Measurements from ENCODE around the gene SLC43A1. TPM values are rescaled to one million over a fixed set of nuclear protein-coding genes. Genes with fewer than 3 reads are reported as not detected.

The SLC43A1 gene
- 10.1 and 11.2 TPM in 2 replicates for total RNA-seq (2014; rRNA removed; shearing (Covaris generic))
- polyA plus RNA-seq (2015; cell fraction: cytosol; rRNA removed), result 13.3 and 21.0 TPM in 2 replicates
- 32.8 and 37.2 TPM in 2 replicates for polyA plus RNA-seq (2015; cell fraction: nucleus; rRNA removed)

- peak; percentile 31 for DNase-seq (ENCODE audit: low read depth, low spot score)
- in situ Hi-C loops (cut with HindIII; ENCODE audit: low pct_unique_long_range_greater_than_20kb, low sequenced_read_pairs), result no loop called here
Measured at GRCh38 chr11:57515332-57516060, at the start of gene SLC43A1. SLC43A1 (minus strand) TSS chr11:57515702; CDS start chr11:57514111, 1,591 bp downstream.

GRCh38 chr11:57562596-57562995 is 47.1 kb upstream of the SLC43A1 start:
- no peak for DNase-seq (ENCODE audit: low read depth, low spot score)
- in situ Hi-C loops (cut with HindIII; ENCODE audit: low pct_unique_long_range_greater_than_20kb, low sequenced_read_pairs), result no loop called here

DNA sequence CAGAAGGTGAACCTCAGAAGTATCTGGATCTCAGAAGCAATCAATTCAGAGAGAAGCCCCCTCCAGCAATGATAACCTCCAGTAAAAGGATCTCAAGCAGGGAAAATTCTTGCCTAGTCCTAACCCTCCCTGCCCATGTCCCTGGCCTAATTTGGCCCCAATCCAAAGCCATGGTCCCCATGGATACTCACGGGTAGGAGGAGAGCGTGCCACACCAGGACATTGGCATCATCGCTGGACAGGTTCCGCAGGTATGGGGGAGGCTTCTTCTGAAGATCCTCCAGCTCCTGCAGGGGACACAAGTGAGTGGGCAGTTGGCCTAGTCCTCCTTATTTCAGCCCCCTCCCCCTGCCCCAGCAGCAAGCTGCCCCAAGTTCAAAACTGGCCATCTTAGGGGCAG is 44.6 kb upstream of the SLC43A1 start:
- in situ Hi-C loops (cut with HindIII; ENCODE audit: low pct_unique_long_range_greater_than_20kb, low sequenced_read_pairs), result no loop called here

DNA sequence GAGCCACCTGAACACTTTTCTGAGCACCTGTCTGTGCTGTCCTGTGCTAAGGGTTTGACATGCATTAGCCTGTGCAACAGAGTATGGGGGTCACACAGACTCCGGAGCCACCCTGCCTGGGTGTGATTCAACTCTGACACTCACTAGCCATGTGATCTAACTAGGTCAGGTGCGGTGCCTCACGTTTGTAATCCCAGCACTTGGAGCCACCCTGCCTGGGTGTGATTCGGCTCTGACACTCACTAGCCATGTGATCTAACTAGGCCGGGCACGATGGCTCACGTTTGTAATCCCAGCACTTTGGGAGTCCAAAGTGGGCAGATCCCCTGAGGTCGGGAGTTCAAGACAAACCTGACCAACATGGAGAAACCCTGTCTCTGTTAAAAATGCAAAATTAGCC is 40.5 kb upstream of the SLC43A1 start:
- in situ Hi-C loops (cut with HindIII; ENCODE audit: low pct_unique_long_range_greater_than_20kb, low sequenced_read_pairs), result no loop called here
- no peak for DNase-seq (ENCODE audit: low read depth, low spot score)

More for the DNA sequence above, 44.6 kb upstream of the SLC43A1 start:
- DNase-seq (ENCODE audit: low read depth, low spot score), result no peak

GRCh38 chr11:57555393-57555792 is 39.9 kb upstream of the SLC43A1 start:
- DNase-seq (ENCODE audit: low read depth, low spot score), result no peak
- in situ Hi-C loops (cut with HindIII; ENCODE audit: low pct_unique_long_range_greater_than_20kb, low sequenced_read_pairs), result no loop called here

DNA sequence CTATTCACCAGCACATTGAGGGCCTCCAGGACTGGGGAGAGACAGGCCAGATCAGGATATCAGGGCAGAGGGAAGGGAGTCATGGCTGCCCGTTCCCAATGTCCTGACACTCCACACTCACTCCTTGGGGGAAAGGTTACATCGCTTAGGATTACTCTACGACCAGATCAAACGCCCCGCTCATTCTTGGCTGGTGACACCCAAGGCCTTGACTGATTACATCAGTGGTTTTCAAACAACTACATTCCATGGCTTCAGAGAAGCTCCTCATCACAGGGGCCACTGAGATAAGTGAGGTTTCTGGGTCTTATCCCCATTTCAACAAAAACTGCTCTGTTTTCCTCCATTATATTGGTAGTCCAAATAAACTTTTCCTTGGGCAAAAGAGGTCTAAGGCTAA is 37.0 kb upstream of the SLC43A1 start:
- in situ Hi-C loops (cut with HindIII; ENCODE audit: low pct_unique_long_range_greater_than_20kb, low sequenced_read_pairs), result no loop called here
- DNase-seq (ENCODE audit: low read depth, low spot score), result no peak

DNA sequence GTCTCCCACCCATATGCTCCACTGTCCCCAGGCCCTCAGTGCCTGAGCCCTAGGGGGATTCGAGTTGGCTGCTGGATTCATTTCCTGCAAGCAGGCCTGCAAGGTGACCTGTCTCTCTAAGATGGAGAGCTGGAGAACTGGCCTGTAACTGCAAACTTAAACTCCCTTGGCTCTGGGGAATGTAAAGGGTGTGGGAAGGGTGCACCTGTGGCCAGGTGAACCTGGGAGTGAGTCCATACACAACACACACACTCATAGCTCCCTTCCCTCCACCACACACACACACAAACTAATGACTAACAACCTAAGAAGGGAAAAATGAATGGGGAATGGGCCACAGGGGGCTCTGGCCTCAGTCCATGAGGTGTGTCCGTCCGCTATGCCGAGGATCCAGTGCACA is 36.4 kb upstream of the SLC43A1 start:
- DNase-seq (ENCODE audit: low read depth, low spot score), result no peak
- in situ Hi-C loops (cut with HindIII; ENCODE audit: low pct_unique_long_range_greater_than_20kb, low sequenced_read_pairs), result no loop called here

DNA sequence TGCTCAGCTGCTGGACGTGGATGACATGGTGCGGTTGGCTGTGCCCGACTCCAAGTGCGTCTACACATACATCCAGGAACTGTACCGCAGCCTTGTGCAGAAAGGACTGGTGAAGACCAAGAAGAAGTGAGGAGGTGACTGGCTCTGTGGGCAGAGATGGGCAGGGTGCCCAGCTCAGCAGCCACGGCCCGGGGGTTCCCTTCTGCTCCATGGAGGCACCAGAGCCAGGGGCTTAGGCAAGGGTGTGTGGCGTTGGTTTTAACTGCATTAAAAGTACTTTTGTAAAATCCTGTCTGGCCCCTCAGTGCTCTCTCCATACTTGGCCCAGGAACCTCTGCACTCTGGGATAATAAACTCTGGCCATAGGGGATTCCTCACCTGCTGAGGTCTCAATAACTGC is 34.5 kb upstream of the SLC43A1 start:
- no peak for DNase-seq (ENCODE audit: low read depth, low spot score)
- in situ Hi-C loops (cut with HindIII; ENCODE audit: low pct_unique_long_range_greater_than_20kb, low sequenced_read_pairs), result no loop called here

DNA sequence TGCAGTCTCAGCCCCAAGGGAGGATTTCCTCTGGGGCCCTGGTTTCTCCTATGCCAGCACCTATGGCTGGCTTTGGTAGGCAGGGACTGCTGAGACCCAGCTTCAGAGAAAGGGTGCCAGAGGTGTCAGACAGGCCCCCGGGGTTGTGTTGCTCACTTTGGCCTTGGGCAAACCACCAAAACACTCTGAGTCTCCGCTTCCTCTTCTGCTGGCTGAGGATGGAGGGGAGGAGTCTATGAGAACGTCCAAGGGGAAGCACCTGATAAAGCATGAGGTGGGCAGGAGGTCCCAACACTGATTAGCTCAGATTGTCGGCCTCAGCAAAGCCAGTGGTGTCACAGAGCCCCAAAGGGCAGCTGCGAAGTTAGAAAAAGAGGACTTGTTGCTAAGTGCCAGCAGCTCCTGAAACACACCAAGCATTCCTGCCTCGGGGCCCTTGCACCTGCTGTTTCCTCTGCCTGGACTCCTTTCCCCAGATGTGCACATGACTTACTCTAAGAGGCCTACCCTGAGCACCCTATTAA is 32.4 kb upstream of the SLC43A1 start:
- no peak for DNase-seq (ENCODE audit: low read depth, low spot score)
- in situ Hi-C loops (cut with HindIII; ENCODE audit: low pct_unique_long_range_greater_than_20kb, low sequenced_read_pairs), result no loop called here

DNA sequence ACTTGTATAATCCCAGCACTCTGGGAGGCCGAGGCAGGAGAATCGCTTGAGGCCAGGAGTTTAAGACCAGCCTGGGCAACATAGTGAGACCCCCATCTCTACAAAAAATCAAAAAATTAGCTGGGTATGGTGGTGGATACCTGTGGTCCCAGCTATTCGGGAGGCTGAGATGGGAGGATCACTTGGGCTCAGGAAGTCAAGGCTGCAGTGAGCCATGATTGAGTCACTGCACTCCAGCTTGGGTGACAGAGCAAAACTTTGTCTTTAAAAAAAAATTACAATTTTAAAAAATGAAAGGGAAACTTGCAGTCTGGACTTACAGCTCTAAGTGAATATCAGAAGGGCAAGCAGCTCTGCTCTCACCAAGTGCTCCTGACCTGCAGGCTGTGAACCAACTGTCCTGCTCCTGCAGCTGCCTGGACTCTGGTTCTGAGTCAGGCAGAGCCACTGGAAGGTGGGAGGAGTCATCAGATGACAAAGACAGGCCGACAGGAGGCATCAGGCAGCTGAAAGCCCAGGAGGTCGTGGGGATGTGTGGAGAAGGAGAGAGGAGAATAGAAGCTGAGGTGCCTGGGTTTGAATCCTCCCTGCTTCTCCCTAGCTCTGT is 31.5 kb upstream of the SLC43A1 start:
- DNase-seq (ENCODE audit: low read depth, low spot score), result peak; percentile 28
- in situ Hi-C loops (cut with HindIII; ENCODE audit: low pct_unique_long_range_greater_than_20kb, low sequenced_read_pairs), result no loop called here

DNA sequence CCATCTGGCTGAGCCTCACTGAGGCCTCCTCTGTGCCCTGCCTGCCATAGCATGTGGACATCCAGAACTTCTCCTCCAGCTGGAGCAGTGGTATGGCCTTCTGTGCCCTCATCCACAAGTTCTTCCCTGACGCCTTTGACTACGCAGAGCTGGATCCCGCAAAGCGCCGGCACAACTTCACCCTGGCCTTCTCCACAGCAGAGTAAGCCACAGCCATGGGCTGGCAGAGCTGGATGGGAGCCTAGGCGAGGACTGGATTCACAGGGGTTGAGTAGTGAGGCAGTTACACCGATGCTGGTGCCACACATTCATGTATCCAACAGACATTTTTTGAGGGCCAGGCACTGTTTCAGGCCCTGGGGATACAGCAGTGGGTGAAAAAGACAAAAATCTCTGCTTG is 30.9 kb upstream of the SLC43A1 start:
- no peak for DNase-seq (ENCODE audit: low read depth, low spot score)
- in situ Hi-C loops (cut with HindIII; ENCODE audit: low pct_unique_long_range_greater_than_20kb, low sequenced_read_pairs), result no loop called here

DNA sequence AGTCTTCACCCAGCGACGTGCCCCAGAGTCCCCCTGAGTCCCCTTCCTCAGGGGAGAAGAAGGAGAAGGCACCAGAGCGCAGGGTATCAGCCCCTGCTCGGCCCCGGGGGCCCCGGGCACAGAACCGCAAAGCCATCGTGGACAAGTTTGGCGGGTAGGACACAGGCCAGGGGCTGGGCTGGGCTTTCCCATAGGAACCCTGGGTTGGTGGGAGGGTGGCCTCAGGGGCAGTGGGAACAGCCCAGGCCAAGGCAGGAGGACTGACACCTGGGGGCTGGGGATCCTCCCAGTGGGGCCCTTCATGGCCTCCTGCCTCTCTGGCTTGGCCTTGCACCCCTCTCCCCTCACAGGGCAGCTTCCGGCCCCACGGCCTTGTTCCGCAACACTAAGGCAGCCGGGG is 30.4 kb upstream of the SLC43A1 start:
- no peak for DNase-seq (ENCODE audit: low read depth, low spot score)
- in situ Hi-C loops (cut with HindIII; ENCODE audit: low pct_unique_long_range_greater_than_20kb, low sequenced_read_pairs), result no loop called here

- DNase-seq (ENCODE audit: low read depth, low spot score), result no peak
- in situ Hi-C loops (cut with HindIII; ENCODE audit: low pct_unique_long_range_greater_than_20kb, low sequenced_read_pairs), result no loop called here
Measured at GRCh38 chr11:57544566-57544965, 29.1 kb upstream of the SLC43A1 start.

GRCh38 chr11:57543593-57543992 is 28.1 kb upstream of the SLC43A1 start:
- in situ Hi-C loops (cut with HindIII; ENCODE audit: low pct_unique_long_range_greater_than_20kb, low sequenced_read_pairs), result no loop called here
- DNase-seq (ENCODE audit: low read depth, low spot score), result no peak

DNA sequence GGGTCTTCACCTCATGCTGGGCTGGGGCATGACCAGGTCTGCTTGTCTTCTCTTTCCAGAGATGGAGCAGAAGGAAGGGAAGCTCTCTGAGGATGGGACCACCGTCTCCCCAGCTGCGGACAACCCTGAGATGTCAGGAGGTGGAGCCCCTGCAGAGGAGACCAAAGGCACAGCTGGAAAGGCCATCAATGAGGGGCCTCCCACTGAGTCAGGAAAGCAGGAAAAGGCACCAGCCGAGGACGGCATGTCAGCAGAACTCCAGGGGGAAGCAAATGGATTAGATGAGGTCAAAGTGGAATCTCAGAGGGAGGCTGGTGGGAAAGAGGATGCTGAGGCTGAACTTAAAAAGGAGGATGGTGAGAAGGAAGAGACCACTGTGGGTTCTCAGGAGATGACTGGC is 27.1 kb upstream of the SLC43A1 start:
- in situ Hi-C loops (cut with HindIII; ENCODE audit: low pct_unique_long_range_greater_than_20kb, low sequenced_read_pairs), result no loop called here

DNA sequence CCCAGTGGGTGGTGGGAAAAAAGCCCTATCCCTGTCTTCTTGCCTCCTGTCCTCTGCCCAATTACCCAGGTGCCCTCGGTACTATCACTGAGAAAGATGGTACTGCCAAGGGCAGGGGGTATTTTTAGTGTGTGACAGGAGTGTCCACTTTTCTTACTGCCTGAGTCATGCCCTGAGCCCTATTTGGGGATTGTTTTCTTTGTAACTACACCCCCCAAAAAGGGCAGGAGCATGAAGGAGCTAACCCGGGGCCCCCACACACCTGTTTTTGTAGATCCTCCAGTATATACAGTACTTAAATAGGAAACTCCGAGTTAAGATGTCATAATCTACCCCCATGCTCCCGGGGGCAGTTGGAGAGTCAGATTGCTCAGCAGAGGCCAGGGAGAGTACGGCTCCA is 25.7 kb upstream of the SLC43A1 start:
- in situ Hi-C loops (cut with HindIII; ENCODE audit: low pct_unique_long_range_greater_than_20kb, low sequenced_read_pairs), result no loop called here
- no peak for DNase-seq (ENCODE audit: low read depth, low spot score)

More for the DNA sequence above, 27.1 kb upstream of the SLC43A1 start:
- no peak for DNase-seq (ENCODE audit: low read depth, low spot score)

- in situ Hi-C loops (cut with HindIII; ENCODE audit: low pct_unique_long_range_greater_than_20kb, low sequenced_read_pairs), result no loop called here
- no peak for DNase-seq (ENCODE audit: low read depth, low spot score)
Measured at GRCh38 chr11:57539342-57539741, 23.8 kb upstream of the SLC43A1 start.

GRCh38 chr11:57536947-57537619 is 21.6 kb upstream of the SLC43A1 start, which contains the start of gene SMTNL1:
SMTNL1 (plus strand) TSS chr11:57537595; CDS start chr11:57542643, 5,048 bp downstream.
- in situ Hi-C loops (cut with HindIII; ENCODE audit: low pct_unique_long_range_greater_than_20kb, low sequenced_read_pairs), result no loop called here
- no peak for DNase-seq (ENCODE audit: low read depth, low spot score)
